HFFc6 (cell line): ENCODE measurements around the gene TTF2. TPM values are rescaled to one million over a fixed set of nuclear protein-coding genes. Genes with fewer than 3 reads are reported as not detected.
"Not testable (repeated sequence)": the region's sequence is repeated elsewhere in the genome, so short reads cannot be mapped to it uniquely, and the experiment has no call there.

Source experiments
- DNase-seq: peaks from one replicate; pipeline ENCODE4 v3.0.0-alpha.2; 2018
- H3K27ac Mint-ChIP-seq: 2 replicates; pipeline ENCODE4 v1.8.0; 2020; ENCODE audit warnings: mild to moderate bottlenecking, mixed read lengths
- H3K27me3 Mint-ChIP-seq: 2 replicates; pipeline ENCODE4 v1.8.0; 2021; ENCODE audit warnings: mild to moderate bottlenecking, moderate library complexity, mixed read lengths; ENCODE audit not compliant: insufficient read depth
- H3K36me3 Mint-ChIP-seq: 2 replicates; pipeline ENCODE4 v1.8.0; 2021; ENCODE audit warnings: low read depth, mixed read lengths
- H3K4me1 Mint-ChIP-seq: 2 replicates; pipeline ENCODE4 v1.8.0; 2020; ENCODE audit warnings: low read depth, mixed read lengths
- H3K4me3 Mint-ChIP-seq: 2 replicates; pipeline ENCODE4 v1.8.0; 2020; ENCODE audit warnings: mild to moderate bottlenecking, moderate library complexity, mixed read lengths
- H3K9me3 Mint-ChIP-seq: 2 replicates; pipeline ENCODE4 v1.8.0; 2020; ENCODE audit warnings: mild to moderate bottlenecking, mixed read lengths
- total RNA-seq, 6 experiments: library from RNA; stranded (reverse); fragmentation: NEBNext Ultra II Directional; extraction: Animal tissue kit (Norgen Biotek cat#: 25700); gene quantifications; 2 replicates in 1 of 6; 3 replicates in 5 of 6; pipeline ENCODE4 v1.2.3, GENCODE V29; 2021
- TF ChIP-seq, protein P1 (sequence below): fragments of 200-600 bp; sonication (generic); IDR thresholded peaks from 2 replicates; pipeline ENCODE4 v1.5.0; 2021; ENCODE audit warnings: antibody characterized with exemption, mild to moderate bottlenecking

TTF2 gene
- total RNA-seq, 6 experiments from 2014 or later, result 18.7 to 28.6 (median 24.2) TPM

DNA sequence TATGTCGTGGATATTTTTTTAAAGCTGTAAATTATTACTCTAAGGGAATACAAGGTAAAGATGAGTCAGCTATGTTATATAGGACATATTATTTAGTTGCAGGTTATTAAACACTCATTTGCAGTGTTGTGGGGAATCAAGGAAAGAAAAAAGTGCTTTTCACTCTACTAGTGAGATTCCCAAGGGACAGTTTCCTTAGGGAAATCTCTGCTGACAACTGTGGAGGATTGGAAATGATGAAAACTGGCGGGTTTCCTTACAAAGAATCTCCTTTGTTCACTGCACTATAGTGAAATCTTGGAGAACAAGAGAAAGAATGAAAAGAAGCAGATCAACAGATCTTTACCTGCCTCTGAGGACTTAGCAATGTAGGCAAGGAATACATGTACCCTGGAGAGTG is 85.9 kb downstream of the TTF2 start:
- peak overlapping the region; percentile 81; the same call in 1 of the 2 replicates for H3K4me3 Mint-ChIP-seq
- TF ChIP-seq, protein P1, sequence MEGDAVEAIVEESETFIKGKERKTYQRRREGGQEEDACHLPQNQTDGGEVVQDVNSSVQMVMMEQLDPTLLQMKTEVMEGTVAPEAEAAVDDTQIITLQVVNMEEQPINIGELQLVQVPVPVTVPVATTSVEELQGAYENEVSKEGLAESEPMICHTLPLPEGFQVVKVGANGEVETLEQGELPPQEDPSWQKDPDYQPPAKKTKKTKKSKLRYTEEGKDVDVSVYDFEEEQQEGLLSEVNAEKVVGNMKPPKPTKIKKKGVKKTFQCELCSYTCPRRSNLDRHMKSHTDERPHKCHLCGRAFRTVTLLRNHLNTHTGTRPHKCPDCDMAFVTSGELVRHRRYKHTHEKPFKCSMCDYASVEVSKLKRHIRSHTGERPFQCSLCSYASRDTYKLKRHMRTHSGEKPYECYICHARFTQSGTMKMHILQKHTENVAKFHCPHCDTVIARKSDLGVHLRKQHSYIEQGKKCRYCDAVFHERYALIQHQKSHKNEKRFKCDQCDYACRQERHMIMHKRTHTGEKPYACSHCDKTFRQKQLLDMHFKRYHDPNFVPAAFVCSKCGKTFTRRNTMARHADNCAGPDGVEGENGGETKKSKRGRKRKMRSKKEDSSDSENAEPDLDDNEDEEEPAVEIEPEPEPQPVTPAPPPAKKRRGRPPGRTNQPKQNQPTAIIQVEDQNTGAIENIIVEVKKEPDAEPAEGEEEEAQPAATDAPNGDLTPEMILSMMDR, result no peak
- H3K27me3 Mint-ChIP-seq, result no peaks in the 10 kb centered on the region; the same call in 1 of the 2 replicates
- H3K9me3 Mint-ChIP-seq, result 0 out of 2 replicates have a peak, but pooled peaks cover 1% of the 10 kb centered on the region
- no peak for DNase-seq
- H3K4me1 Mint-ChIP-seq, result peaks cover 89% of the 10 kb centered on the region
- no peaks in the 10 kb centered on the region for H3K36me3 Mint-ChIP-seq
- peak overlapping the region; percentile 93 for H3K27ac Mint-ChIP-seq

DNA sequence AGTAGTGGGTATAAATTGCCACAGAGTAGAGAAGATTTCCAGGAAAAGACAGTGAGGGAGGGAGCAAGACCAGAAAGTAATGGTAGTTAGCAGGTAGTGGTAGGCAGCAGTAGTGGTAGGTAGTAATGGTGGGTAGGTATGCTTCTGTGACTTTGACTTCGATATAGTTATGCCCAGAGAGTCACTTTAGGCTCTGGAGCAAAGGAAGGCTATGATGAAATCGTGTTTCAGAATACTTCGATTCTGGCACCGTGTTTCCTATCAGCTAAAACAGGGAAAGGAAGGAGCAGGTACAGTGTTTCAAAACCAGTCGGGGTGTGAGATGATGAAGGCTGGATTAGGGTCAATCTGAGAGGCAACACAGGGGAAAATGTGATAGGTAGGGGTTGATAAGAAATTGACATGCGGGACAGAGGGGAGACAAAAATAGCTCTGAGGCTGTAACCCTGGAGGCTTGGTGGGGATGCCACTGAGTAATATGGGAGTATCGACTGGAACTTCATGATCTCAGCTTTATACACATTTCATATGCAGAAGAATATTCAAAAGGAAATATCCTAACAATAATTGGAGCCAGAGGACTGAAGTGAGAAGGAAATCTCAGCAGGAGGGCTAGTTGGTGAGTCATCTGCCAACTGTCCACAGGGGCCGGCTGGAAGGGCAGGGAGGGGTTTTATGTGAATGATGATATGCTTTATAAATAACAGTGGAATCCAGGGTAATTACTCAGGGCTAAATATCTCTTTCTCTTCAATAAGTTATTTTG is 86.6 kb downstream of the TTF2 start:
- H3K4me1 Mint-ChIP-seq, result peaks cover 82% of the 10 kb centered on the region
- no peaks in the 10 kb centered on the region; the same call in 1 of the 2 replicates for H3K27me3 Mint-ChIP-seq
- peak overlapping the region; percentile 93 for H3K27ac Mint-ChIP-seq
- H3K4me3 Mint-ChIP-seq, result peak overlapping the region; percentile 81
- peaks cover 5% of the 10 kb centered on the region; the same call in 1 of the 2 replicates for H3K36me3 Mint-ChIP-seq
- TF ChIP-seq, protein P1, result no peak
- H3K9me3 Mint-ChIP-seq, result peaks cover 8% of the 10 kb centered on the region; the same call in 1 of the 2 replicates
- peak; percentile 94 for DNase-seq

DNA sequence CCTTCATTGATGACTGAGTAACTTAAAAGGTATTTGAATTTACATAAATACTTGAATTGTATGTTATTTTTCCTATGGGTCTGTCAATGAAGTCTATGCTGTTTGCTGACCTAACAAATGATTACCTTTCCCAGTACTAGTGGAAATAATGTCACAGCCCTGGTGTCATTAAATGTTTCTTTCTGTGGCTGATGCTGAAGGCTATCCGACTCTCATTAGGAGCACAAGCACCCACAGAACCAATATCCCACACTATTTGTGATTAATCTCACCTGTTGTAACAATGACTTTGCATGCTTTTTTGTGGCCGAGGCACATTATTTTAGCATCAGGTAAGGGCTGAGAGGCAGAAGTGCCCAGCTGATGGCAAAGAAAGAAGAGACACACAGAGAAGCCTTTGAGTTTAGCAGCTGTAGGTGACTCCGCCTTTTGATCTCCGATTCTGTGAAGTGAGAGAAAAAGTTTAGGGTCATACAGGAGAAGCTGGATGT is 87.3 kb downstream of the TTF2 start:
- Mint-ChIP-seq H3K27me3 (no peaks in the 10 kb centered on the region; the same call in 1 of the 2 replicates), H3K4me1 (peaks cover 76% of the 10 kb centered on the region)

DNA sequence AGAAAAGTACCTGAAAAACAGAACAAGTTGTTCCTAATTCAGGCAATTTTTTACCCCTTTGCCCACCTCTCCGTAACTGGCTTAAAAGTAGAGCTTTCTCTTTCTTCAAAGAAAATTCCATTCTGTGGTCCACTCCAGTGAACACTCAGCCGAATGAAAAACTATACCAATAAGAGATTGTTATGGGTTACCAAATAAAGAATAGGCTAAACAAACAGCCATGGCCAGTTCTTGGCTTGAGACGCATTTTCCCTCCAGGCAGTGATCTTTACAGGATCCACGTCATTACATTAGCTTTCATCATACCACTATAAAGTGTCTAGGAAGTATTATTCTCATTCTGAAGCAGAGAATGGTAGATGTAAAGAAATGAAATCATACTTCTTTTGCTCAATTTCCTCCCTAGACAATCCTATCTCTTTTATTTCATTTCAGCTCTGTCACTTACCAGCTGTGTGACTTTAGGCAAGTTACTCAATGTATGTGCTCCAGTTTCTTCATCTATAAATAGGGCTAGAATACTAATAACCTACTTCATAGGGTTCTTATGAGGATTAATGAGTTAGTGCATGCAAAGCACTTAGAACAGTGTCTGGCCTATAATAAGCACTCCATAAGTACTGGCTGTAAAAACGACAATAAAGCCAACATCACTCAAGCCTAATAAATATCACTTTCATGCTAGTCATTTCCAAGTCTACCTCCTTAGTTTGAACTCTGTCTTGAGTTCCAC is 87.9 kb downstream of the TTF2 start:
- Mint-ChIP-seq H3K4me3 (peak overlapping the region; percentile 81), H3K4me1 (peaks cover 70% of the 10 kb centered on the region), H3K9me3 (peaks cover 9% of the 10 kb centered on the region; the same call in 1 of the 2 replicates), H3K27ac (peak overlapping the region; percentile 93), H3K27me3 (no peaks in the 10 kb centered on the region; the same call in 1 of the 2 replicates), H3K36me3 (peaks cover 7% of the 10 kb centered on the region; the same call in 1 of the 2 replicates)
- peak; percentile 92 for DNase-seq
- TF ChIP-seq, protein P1, result no peak

More for the DNA sequence above, 87.3 kb downstream of the TTF2 start:
- Mint-ChIP-seq H3K27ac (peak overlapping the region; percentile 93), H3K36me3 (peaks cover 7% of the 10 kb centered on the region; the same call in 1 of the 2 replicates), H3K9me3 (peaks cover 9% of the 10 kb centered on the region; the same call in 1 of the 2 replicates), H3K4me3 (peak overlapping the region; percentile 81)
- TF ChIP-seq, protein P1, result no peak
- no peak for DNase-seq

DNA sequence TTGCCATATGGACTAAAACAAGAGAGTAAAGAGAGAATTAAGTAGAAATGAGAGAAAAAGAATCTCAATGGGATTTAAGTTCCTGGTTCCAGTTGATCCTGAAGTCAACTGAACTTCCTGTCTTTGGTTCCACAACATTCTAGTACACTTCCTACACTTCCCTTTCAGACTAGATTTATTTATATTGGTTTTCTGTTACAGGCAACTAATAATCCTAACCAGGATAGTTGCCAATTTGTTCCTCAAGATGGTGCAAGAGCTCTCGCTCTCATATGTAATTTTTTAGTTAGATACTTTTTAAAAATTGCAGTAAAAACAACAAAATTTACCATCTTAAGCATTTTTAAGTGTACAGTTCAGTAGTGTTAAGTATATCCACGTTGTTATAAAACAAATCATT is 90.2 kb downstream of the TTF2 start:
- no peak for DNase-seq
- H3K9me3 Mint-ChIP-seq, result peaks cover 9% of the 10 kb centered on the region; the same call in 1 of the 2 replicates
- TF ChIP-seq, protein P1, result peak; percentile 26; the same call in 1 of the 2 replicates
- peaks cover 7% of the 10 kb centered on the region; the same call in 1 of the 2 replicates for H3K36me3 Mint-ChIP-seq
- H3K4me1 Mint-ChIP-seq, result peaks cover 50% of the 10 kb centered on the region
- no peak overlapping the region for H3K27ac Mint-ChIP-seq
- H3K4me3 Mint-ChIP-seq, result no peak overlapping the region
- H3K27me3 Mint-ChIP-seq, result no peaks in the 10 kb centered on the region; the same call in 1 of the 2 replicates

DNA sequence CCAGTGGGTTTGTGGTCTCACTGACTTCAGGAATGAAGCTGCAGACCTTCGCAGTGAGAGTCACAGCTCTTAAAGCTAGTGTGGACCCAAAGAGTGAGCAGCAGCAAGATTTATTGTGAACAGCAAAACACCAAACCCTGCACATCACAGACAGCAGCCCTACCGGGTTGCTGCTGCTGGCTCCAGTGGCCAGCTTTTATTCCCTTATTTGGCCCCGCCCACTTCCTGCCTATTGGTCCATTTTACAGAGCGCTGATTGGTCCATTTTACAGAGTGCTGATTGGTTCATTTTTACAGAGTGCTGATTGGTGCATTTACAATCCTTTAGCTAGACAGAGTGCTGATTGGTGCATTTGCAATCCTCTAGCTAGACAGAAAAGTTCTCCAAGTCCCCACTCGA is 91.2 kb downstream of the TTF2 start:
- not testable (repeated sequence) for H3K4me3 Mint-ChIP-seq, H3K27me3 Mint-ChIP-seq, H3K36me3 Mint-ChIP-seq, DNase-seq, H3K9me3 Mint-ChIP-seq, H3K27ac Mint-ChIP-seq
- H3K4me1 Mint-ChIP-seq, result peaks cover 43% of the 10 kb centered on the region
